Mesenchymal stem cell (in vitro differentiated cells and primary cell): Measurements from ENCODE around the gene VSTM2L.

Experiments
- DNase-seq: peaks from one replicate; pipeline ENCODE4 v3.0.0-alpha.2; 2013
- H2AFZ ChIP-seq: one replicate; pipeline ENCODE4 v1.6.1; 2013; ENCODE audit warnings: low read depth, mild to moderate bottlenecking, control low read depth, inconsistent platforms, low read length, moderate library complexity
- H2AK5ac ChIP-seq: 2 replicates; pipeline ENCODE4 v1.6.1; 2013; ENCODE audit warnings: low read length, moderate library complexity, mild to moderate bottlenecking, inconsistent platforms; ENCODE audit not compliant: severe bottlenecking
- H2BK120ac ChIP-seq: one replicate; pipeline ENCODE4 v1.6.1; 2013; ENCODE audit warnings: low read depth, mild to moderate bottlenecking, inconsistent platforms, low read length, moderate library complexity
- H2BK12ac ChIP-seq, 2 experiments: one replicate each; pipeline ENCODE4 v1.6.1; 2013; ENCODE audit warnings: inconsistent platforms in 2 of 2, low read length in 2 of 2, mild to moderate bottlenecking in 2 of 2, moderate library complexity in 2 of 2, control low read depth in 1 of 2
- H2BK15ac ChIP-seq: one replicate; pipeline ENCODE4 v1.6.1; 2013; ENCODE audit warnings: mild to moderate bottlenecking, low read depth, inconsistent platforms; ENCODE audit not compliant: poor library complexity, severe bottlenecking
- H2BK5ac ChIP-seq: 2 replicates; pipeline ENCODE4 v1.6.1; 2013; ENCODE audit warnings: low read depth, mild to moderate bottlenecking, low read length, control low read depth, inconsistent platforms; ENCODE audit not compliant: poor library complexity, severe bottlenecking
- H3K14ac ChIP-seq, 2 experiments: one replicate each; pipeline ENCODE4 v1.6.1; 2013; ENCODE audit warnings: inconsistent platforms in 2 of 2, low read length in 2 of 2, control low read depth in 1 of 2, mild to moderate bottlenecking in 1 of 2, moderate library complexity in 1 of 2
- H3K18ac ChIP-seq, 2 experiments: one replicate each; pipeline ENCODE4 v1.6.1; 2013; ENCODE audit warnings: inconsistent platforms in 2 of 2, low read length in 2 of 2, control low read depth in 1 of 2, low read depth in 1 of 2, mild to moderate bottlenecking in 1 of 2
- H3K23ac ChIP-seq, 2 experiments: one replicate each; pipeline ENCODE4 v1.6.1; 2013; ENCODE audit warnings: inconsistent platforms in 2 of 2, low read length in 2 of 2, mild to moderate bottlenecking in 2 of 2, moderate library complexity in 2 of 2, control low read depth in 1 of 2
- H3K27ac ChIP-seq: 2 replicates; pipeline ENCODE4 v1.5.1; 2013; ENCODE audit warnings: mild to moderate bottlenecking, moderate library complexity, low read length, control low read depth, inconsistent platforms; ENCODE audit not compliant: poor library complexity, severe bottlenecking
- H3K27me3 ChIP-seq, 2 experiments: 2 replicates each; pipeline versions ENCODE4 v1.6.1 to v1.7.0; 2013; ENCODE audit warnings: low read length in 2 of 2, mild to moderate bottlenecking in 2 of 2, moderate library complexity in 2 of 2, control low read depth in 1 of 2, inconsistent platforms in 1 of 2; ENCODE audit not compliant: control insufficient read depth in 1 of 2, insufficient read depth in 1 of 2
- H3K36me3 ChIP-seq, 2 experiments: 2 replicates each; pipeline versions ENCODE4 v1.6.1 to v1.7.0; 2013; ENCODE audit warnings: low read length in 2 of 2, control low read depth in 1 of 2, inconsistent platforms in 1 of 2, low read depth in 1 of 2, mild to moderate bottlenecking in 1 of 2; ENCODE audit not compliant: insufficient read depth in 2 of 2, control insufficient read depth in 1 of 2
- H3K4ac ChIP-seq, 2 experiments: one replicate each; pipeline ENCODE4 v1.6.1; 2013; ENCODE audit warnings: inconsistent platforms in 2 of 2, low read length in 2 of 2, mild to moderate bottlenecking in 2 of 2, moderate library complexity in 2 of 2, control low read depth in 1 of 2, low read depth in 1 of 2
- H3K4me1 ChIP-seq: 2 replicates; pipeline ENCODE4 v1.6.1; 2013; ENCODE audit warnings: low read depth, low read length, control low read depth; ENCODE audit not compliant: control insufficient read depth, insufficient read depth
- H3K4me2 ChIP-seq: 2 replicates; pipeline ENCODE4 v1.6.1; 2013; ENCODE audit warnings: low read length, mild to moderate bottlenecking, inconsistent platforms; ENCODE audit not compliant: poor library complexity, severe bottlenecking
- H3K4me3 ChIP-seq, 2 experiments: 2 replicates each; pipeline versions ENCODE4 v1.5.1 to v1.7.0; 2013; ENCODE audit warnings: low read length in 2 of 2, mild to moderate bottlenecking in 2 of 2, control low read depth in 1 of 2, low read depth in 1 of 2; ENCODE audit not compliant: insufficient read depth in 1 of 2
- H3K79me1 ChIP-seq: replicated peaks from 2 replicates; pipeline ENCODE4 v1.6.1; 2013; ENCODE audit warnings: mild to moderate bottlenecking, control low read depth, low read length, inconsistent platforms; ENCODE audit not compliant: poor library complexity, severe bottlenecking
- H3K9ac ChIP-seq: 2 replicates; pipeline ENCODE4 v1.7.0; 2013; ENCODE audit warnings: mild to moderate bottlenecking, low read length, moderate library complexity
- H3K9me3 ChIP-seq: 2 replicates; pipeline ENCODE4 v1.7.0; 2013; ENCODE audit warnings: mild to moderate bottlenecking, low read length; ENCODE audit not compliant: control insufficient read depth
- H4K8ac ChIP-seq: one replicate; pipeline ENCODE4 v1.6.1; 2013; ENCODE audit warnings: inconsistent platforms, mild to moderate bottlenecking, low read length, moderate library complexity
- H4K91ac ChIP-seq: one replicate; pipeline ENCODE4 v1.6.1; 2013; ENCODE audit warnings: mild to moderate bottlenecking, low read length, inconsistent platforms
- WGBS: methylation state at CpG from one replicate; pipeline ENCODE4 v1.1.7; 2013; ENCODE audit warnings: mixed read lengths; 5-methylcytosine and 5-hydroxymethylcytosine counted together

The VSTM2L gene

GRCh38 chr20:37859406-37860171 lies 43.3 kb upstream of the VSTM2L start:
- DNase-seq = no peak

GRCh38 chr20:37863289-37863688 lies 39.6 kb upstream of the VSTM2L start:
- no peak overlapping the region for H3K27ac ChIP-seq
- no peak overlapping the region for H2BK12ac ChIP-seq
- H3K9me3 ChIP-seq = no peaks in the 10 kb centered on the region
- no peak overlapping the region for H2AFZ ChIP-seq
- H3K36me3 ChIP-seq = peaks cover 32 to 46% of the 10 kb centered on the region in 2 experiments
- no peak overlapping the region for H4K91ac ChIP-seq
- H3K4ac ChIP-seq = no peak overlapping the region
- no peak overlapping the region for H4K8ac ChIP-seq
- no peak overlapping the region for H3K9ac ChIP-seq
- H3K27me3 ChIP-seq = no peaks in the 10 kb centered on the region
- H3K4me1 ChIP-seq = peaks cover 1% of the 10 kb centered on the region
- no peak overlapping the region for H2BK5ac ChIP-seq
- H2BK120ac ChIP-seq = no peak overlapping the region
- H2BK15ac ChIP-seq = no peak overlapping the region
- H3K79me1 ChIP-seq = no peaks in the 10 kb centered on the region
- H3K18ac ChIP-seq = no peak overlapping the region
- no peak overlapping the region for H3K23ac ChIP-seq
- H3K4me3 ChIP-seq = no peak overlapping the region
- H3K14ac ChIP-seq = no peak overlapping the region
- no peak overlapping the region for H2AK5ac ChIP-seq
- no peak for DNase-seq
- H3K4me2 ChIP-seq = no peak overlapping the region
- WGBS = 89% methylated on average over 5 of the region's 5 CpGs

More at GRCh38 chr20:37859406-37860171, 43.3 kb upstream of the VSTM2L start:
- no peak overlapping the region for H3K4me2 ChIP-seq
- no peaks in the 10 kb centered on the region for H3K9me3 ChIP-seq
- no peak overlapping the region for H4K91ac ChIP-seq
- H2BK5ac ChIP-seq = no peak overlapping the region
- H3K4me3 ChIP-seq = no peak overlapping the region
- no peak overlapping the region for H2BK15ac ChIP-seq
- H3K4me1 ChIP-seq = no peaks in the 10 kb centered on the region
- H3K4ac ChIP-seq = no peak overlapping the region
- no peak overlapping the region for H2AK5ac ChIP-seq
- no peak overlapping the region for H3K18ac ChIP-seq
- no peaks in the 10 kb centered on the region for H3K79me1 ChIP-seq
- H3K23ac ChIP-seq = no peak overlapping the region
- H4K8ac ChIP-seq = no peak overlapping the region
- no peak overlapping the region for H2BK12ac ChIP-seq
- no peak overlapping the region for H3K9ac ChIP-seq
- H3K14ac ChIP-seq = no peak overlapping the region
- no peaks in the 10 kb centered on the region for H3K27me3 ChIP-seq
- no peak overlapping the region for H2AFZ ChIP-seq
- no peak overlapping the region for H2BK120ac ChIP-seq
- H3K27ac ChIP-seq = no peak overlapping the region
- H3K36me3 ChIP-seq = peaks cover 37 to 42% of the 10 kb centered on the region in 2 experiments
- WGBS = 91% methylated on average over 13 of the region's 15 CpGs

GRCh38 chr20:37864298-37864697 lies 38.6 kb upstream of the VSTM2L start:
- H3K23ac ChIP-seq = no peak overlapping the region
- no peak overlapping the region for H3K14ac ChIP-seq
- H2AK5ac ChIP-seq = no peak overlapping the region
- no peaks in the 10 kb centered on the region for H3K9me3 ChIP-seq
- H2BK12ac ChIP-seq = no peak overlapping the region
- H3K27ac ChIP-seq = no peak overlapping the region
- H3K9ac ChIP-seq = no peak overlapping the region
- H3K4me1 ChIP-seq = peaks cover 1% of the 10 kb centered on the region
- DNase-seq = no peak
- H3K4ac ChIP-seq = no peak overlapping the region
- H3K36me3 ChIP-seq = peaks cover 32 to 53% of the 10 kb centered on the region in 2 experiments
- H3K4me2 ChIP-seq = no peak overlapping the region
- no peak overlapping the region for H2AFZ ChIP-seq
- H4K91ac ChIP-seq = no peak overlapping the region
- no peak overlapping the region for H2BK120ac ChIP-seq
- H4K8ac ChIP-seq = no peak overlapping the region
- WGBS = 62% methylated on average over 8 of the region's 8 CpGs
- no peak overlapping the region for H2BK15ac ChIP-seq
- no peaks in the 10 kb centered on the region for H3K79me1 ChIP-seq
- no peaks in the 10 kb centered on the region for H3K27me3 ChIP-seq
- no peak overlapping the region for H3K18ac ChIP-seq
- H3K4me3 ChIP-seq = no peak overlapping the region
- no peak overlapping the region for H2BK5ac ChIP-seq

- Histone ChIP-seq H3K4me1 (peaks cover 1% of the 10 kb centered on the region), H3K79me1 (no peaks in the 10 kb centered on the region), H2BK5ac (no peak overlapping the region), H2BK15ac (no peak overlapping the region), H3K4me3 (no peak overlapping the region), H3K23ac (no peak overlapping the region), H3K14ac (no peak overlapping the region), H4K91ac (no peak overlapping the region), H3K4ac (no peak overlapping the region), H2AFZ (no peak overlapping the region), H3K9me3 (no peaks in the 10 kb centered on the region), H3K18ac (no peak overlapping the region), H3K36me3 (peaks cover 36 to 51% of the 10 kb centered on the region in 2 experiments), H3K9ac (no peak overlapping the region), H3K27ac (no peak overlapping the region), H3K4me2 (no peak overlapping the region), H2AK5ac (no peak overlapping the region), H4K8ac (no peak overlapping the region), H3K27me3 (no peaks in the 10 kb centered on the region), H2BK120ac (no peak overlapping the region), H2BK12ac (no peak overlapping the region)
- DNase-seq = no peak
- 96% methylated on average over 9 of the region's 10 CpGs for WGBS
Measured at GRCh38 chr20:37866051-37866450, 36.9 kb upstream of the VSTM2L start.
